Ishikawa (cell line): ENCODE data around the gene PKP4.

Source experiments
- CEBPB ChIP-seq: IDR thresholded peaks from 2 replicates; pipeline ENCODE4 v1.6.1; 2012
- CREB1 ChIP-seq: IDR thresholded peaks from 2 replicates; pipeline ENCODE4 v1.6.1; 2012; ENCODE audit warnings: low read depth
- EGR1 ChIP-seq: IDR thresholded peaks from 2 replicates; pipeline ENCODE4 v1.6.1; 2012
- EP300 ChIP-seq: IDR thresholded peaks from 2 replicates; pipeline ENCODE4 v1.6.1; 2012; ENCODE audit warnings: borderline replicate concordance
- FOXM1 ChIP-seq: IDR thresholded peaks from 2 replicates; pipeline ENCODE4 v1.6.1; 2012; ENCODE audit warnings: low read depth, borderline replicate concordance
- MAX ChIP-seq: IDR thresholded peaks from 2 replicates; pipeline ENCODE4 v1.6.1; 2012
- NFIC ChIP-seq: IDR thresholded peaks from 2 replicates; pipeline ENCODE4 v1.6.1; 2012
- RAD21 ChIP-seq: IDR thresholded peaks from 2 replicates; pipeline ENCODE4 v1.6.1; 2012; ENCODE audit warnings: low read depth
- REST ChIP-seq: IDR thresholded peaks from 2 replicates; pipeline ENCODE4 v1.6.1; 2012; ENCODE audit warnings: low read depth, mild to moderate bottlenecking
- TAF1 ChIP-seq: IDR thresholded peaks from 2 replicates; pipeline ENCODE4 v1.6.1; 2012; ENCODE audit warnings: low read depth, mild to moderate bottlenecking
- TCF12 ChIP-seq: IDR thresholded peaks from 2 replicates; pipeline ENCODE4 v1.6.1; 2012; ENCODE audit warnings: low read depth
- TEAD4 ChIP-seq: IDR thresholded peaks from 2 replicates; pipeline ENCODE4 v1.6.1; 2012
- YY1 ChIP-seq: IDR thresholded peaks from 2 replicates; pipeline ENCODE4 v1.6.1; 2012; ENCODE audit warnings: low read depth
- ZBTB7A ChIP-seq: IDR thresholded peaks from 2 replicates; pipeline ENCODE4 v1.6.1; 2012; ENCODE audit warnings: low read depth
- TF ChIP-seq, protein P1 (sequence below): IDR thresholded peaks from 2 replicates; pipeline ENCODE4 v1.6.1; 2012

The PKP4 gene

GRCh38 chr2:158610059-158610458 is 153.3 kb downstream of the PKP4 start:
- TF ChIP-seq NFIC (no peak), TEAD4 (no peak), CEBPB (no peak), FOXM1 (no peak)

DNA sequence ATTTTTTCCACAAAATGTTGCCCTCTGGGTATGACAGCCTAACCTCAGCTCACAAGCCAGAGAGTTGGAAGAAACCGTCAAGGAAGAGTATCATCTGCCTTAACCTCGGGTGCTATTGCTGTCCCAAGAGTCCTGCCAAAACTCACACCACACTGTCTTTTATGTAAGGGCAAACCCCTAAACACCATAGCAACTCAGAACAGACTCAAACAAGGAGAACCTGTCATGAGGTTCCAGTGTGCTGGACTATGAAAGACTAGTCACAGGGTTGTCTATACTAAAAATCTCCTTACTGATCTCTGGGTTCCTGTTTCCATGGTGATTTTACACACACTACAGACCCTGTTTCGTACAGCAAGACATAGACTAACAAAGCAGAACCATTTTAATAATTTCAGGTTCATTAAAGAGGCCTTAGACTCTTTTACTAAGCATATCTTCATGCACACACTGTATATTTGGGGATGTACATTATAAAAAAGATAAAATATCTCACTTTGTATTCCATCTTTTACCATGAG is 159.8 kb downstream of the PKP4 start:
- TF ChIP-seq CREB1 (no peak), NFIC (no peak), REST (no peak), ZBTB7A (no peak), YY1 (no peak), TCF12 (no peak), EP300 (no peak), MAX (no peak), TEAD4 (no peak), EGR1 (no peak), RAD21 (no peak), TAF1 (no peak), FOXM1 (no peak), CEBPB (no peak)
- TF ChIP-seq, protein P1, sequence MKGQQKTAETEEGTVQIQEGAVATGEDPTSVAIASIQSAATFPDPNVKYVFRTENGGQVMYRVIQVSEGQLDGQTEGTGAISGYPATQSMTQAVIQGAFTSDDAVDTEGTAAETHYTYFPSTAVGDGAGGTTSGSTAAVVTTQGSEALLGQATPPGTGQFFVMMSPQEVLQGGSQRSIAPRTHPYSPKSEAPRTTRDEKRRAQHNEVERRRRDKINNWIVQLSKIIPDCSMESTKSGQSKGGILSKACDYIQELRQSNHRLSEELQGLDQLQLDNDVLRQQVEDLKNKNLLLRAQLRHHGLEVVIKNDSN = no peak

DNA sequence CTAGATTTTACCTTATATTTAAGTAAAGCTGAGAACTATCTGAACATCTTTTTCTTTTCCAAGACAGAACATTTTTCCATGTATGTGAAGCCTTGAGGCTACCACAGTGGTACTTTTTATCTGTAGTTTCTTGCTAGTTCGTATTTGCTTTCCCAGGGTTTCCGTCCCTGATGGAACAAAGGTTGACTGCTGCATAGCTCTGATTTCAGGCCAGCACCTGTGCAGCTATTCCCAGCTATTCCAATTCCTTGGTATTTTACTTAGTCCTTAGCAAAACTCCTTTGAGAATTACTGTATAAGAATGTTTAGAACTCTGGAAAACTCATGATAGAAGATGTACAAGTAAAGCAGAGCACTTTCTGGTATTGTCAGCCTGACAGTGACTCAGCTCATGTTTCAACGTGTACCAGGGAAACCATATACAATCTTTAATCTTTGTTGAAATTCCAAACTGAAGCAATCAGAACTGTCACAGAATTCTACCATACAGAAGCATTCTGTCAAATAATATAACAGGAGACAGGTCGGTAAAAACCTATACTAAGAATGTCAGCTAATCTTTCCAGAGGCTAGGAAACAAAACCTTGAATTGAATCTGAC is 162.2 kb downstream of the PKP4 start:
- TF ChIP-seq CREB1 = no peak
- TF ChIP-seq FOXM1 = no peak
- no peak for TF ChIP-seq TCF12
- TF ChIP-seq CEBPB = no peak
- no peak for TF ChIP-seq ZBTB7A
- TF ChIP-seq TAF1 = no peak
- TF ChIP-seq TEAD4 = no peak
- no peak for TF ChIP-seq EP300
- no peak for TF ChIP-seq YY1
- no peak for TF ChIP-seq MAX
- TF ChIP-seq NFIC = no peak
- TF ChIP-seq, protein P1 = no peak
- no peak for TF ChIP-seq EGR1
- TF ChIP-seq RAD21 = no peak

DNA sequence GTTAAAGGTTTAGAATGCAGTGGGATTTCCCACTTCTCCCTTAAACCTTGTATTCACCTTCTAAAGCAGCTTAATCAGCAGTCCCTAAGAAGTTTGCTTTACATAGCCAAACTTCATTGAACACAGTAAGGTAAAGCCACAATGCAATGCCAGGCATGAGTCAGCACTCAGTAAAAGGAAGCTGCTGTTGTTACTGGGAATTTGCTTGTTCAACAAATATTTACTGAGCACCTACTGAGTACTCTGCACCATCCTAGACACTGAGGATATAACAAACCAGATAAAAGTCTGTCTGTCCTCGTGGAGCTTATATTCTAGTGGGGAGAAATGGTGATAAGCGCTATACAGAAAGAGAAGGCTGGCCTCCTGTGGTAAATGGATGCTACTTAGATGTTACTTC is 162.7 kb downstream of the PKP4 start:
- TF ChIP-seq EGR1 (no peak), TCF12 (no peak), RAD21 (no peak), EP300 (no peak), YY1 (no peak), CREB1 (no peak), REST (no peak), FOXM1 (no peak), TAF1 (no peak), MAX (no peak), ZBTB7A (no peak), TEAD4 (no peak), NFIC (no peak), CEBPB (no peak)
- TF ChIP-seq, protein P1 = no peak

- TF ChIP-seq TAF1 = no peak
- no peak for TF ChIP-seq FOXM1
- no peak for TF ChIP-seq ZBTB7A
- TF ChIP-seq YY1 = no peak
- no peak for TF ChIP-seq MAX
- TF ChIP-seq TCF12 = no peak
- no peak for TF ChIP-seq EGR1
- TF ChIP-seq CREB1 = no peak
- no peak for TF ChIP-seq TEAD4
- TF ChIP-seq RAD21 = no peak
- TF ChIP-seq NFIC = no peak
- no peak for TF ChIP-seq REST
Observed at GRCh38 chr2:158620656-158621055, 163.9 kb downstream of the PKP4 start.
